ENCODE data around the gene CELF2.

DNA sequence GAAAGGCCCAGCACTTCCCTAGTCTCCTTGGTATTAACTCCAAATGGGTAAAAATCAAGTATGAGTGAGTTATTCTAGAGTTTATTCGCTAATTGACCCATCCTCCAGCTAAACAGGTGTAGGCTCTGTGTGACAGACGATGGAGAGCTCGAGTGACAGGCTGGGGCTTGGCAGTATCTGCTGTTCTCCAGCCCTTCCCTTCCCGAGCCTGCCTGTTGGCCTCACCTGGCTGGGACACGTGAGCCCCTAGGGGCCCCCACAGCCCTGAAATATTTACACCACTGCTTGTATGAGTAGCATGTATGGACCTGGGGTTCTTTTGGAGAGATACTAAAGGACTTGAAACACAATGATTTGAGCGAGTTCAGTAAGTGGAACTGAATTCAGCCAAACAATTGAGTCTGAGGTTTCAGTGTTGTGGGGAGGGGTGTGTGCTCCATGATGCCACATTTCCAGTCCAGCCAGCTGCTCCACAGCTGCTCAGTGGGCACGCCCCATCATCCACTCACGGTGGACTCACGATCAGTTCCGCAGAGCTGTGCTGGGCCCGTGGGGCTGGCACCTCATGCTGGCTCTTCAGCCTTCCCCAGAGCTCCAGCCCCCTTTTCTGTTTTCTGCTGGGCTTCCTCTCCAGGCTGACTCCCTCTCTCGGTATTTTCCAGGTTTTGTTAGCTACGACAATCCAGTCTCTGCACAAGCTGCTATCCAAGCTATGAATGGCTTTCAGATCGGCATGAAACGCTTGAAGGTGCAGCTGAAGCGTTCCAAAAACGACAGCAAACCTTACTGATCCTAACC lies 310.8 kb downstream of the CELF2 start:
- TF ChIP-seq, protein P1, sequence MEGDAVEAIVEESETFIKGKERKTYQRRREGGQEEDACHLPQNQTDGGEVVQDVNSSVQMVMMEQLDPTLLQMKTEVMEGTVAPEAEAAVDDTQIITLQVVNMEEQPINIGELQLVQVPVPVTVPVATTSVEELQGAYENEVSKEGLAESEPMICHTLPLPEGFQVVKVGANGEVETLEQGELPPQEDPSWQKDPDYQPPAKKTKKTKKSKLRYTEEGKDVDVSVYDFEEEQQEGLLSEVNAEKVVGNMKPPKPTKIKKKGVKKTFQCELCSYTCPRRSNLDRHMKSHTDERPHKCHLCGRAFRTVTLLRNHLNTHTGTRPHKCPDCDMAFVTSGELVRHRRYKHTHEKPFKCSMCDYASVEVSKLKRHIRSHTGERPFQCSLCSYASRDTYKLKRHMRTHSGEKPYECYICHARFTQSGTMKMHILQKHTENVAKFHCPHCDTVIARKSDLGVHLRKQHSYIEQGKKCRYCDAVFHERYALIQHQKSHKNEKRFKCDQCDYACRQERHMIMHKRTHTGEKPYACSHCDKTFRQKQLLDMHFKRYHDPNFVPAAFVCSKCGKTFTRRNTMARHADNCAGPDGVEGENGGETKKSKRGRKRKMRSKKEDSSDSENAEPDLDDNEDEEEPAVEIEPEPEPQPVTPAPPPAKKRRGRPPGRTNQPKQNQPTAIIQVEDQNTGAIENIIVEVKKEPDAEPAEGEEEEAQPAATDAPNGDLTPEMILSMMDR (IDR thresholded peaks at IDR 0.05; ENCODE audit: poor library complexity, severe bottlenecking), result no peak
- TF ChIP-seq TAF1 (IDR thresholded peaks at IDR 0.05; ENCODE audit: low read depth), result no peak
- no peak for TF ChIP-seq EP300 (conservative IDR thresholded peaks at IDR 0.05; ENCODE audit: poor library complexity, severe bottlenecking)
- TF ChIP-seq, protein P2, sequence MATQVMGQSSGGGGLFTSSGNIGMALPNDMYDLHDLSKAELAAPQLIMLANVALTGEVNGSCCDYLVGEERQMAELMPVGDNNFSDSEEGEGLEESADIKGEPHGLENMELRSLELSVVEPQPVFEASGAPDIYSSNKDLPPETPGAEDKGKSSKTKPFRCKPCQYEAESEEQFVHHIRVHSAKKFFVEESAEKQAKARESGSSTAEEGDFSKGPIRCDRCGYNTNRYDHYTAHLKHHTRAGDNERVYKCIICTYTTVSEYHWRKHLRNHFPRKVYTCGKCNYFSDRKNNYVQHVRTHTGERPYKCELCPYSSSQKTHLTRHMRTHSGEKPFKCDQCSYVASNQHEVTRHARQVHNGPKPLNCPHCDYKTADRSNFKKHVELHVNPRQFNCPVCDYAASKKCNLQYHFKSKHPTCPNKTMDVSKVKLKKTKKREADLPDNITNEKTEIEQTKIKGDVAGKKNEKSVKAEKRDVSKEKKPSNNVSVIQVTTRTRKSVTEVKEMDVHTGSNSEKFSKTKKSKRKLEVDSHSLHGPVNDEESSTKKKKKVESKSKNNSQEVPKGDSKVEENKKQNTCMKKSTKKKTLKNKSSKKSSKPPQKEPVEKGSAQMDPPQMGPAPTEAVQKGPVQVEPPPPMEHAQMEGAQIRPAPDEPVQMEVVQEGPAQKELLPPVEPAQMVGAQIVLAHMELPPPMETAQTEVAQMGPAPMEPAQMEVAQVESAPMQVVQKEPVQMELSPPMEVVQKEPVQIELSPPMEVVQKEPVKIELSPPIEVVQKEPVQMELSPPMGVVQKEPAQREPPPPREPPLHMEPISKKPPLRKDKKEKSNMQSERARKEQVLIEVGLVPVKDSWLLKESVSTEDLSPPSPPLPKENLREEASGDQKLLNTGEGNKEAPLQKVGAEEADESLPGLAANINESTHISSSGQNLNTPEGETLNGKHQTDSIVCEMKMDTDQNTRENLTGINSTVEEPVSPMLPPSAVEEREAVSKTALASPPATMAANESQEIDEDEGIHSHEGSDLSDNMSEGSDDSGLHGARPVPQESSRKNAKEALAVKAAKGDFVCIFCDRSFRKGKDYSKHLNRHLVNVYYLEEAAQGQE (IDR thresholded peaks at IDR 0.05; ENCODE audit: borderline replicate concordance), result no peak
- TF ChIP-seq EZH2 (IDR thresholded peaks at IDR 0.05; ENCODE audit: borderline replicate concordance, insufficient read depth, low read length, poor library complexity, severe bottlenecking), result no peak
